GM21381 (cell line): ENCODE measurements around the gene MAN1B1.

ENCODE experiments used
- ATAC-seq: cut with Tn5 transposase; IDR thresholded peaks from one replicate; pipeline ENCODE4 v1.9.1; 2021; ENCODE audit warnings: mild to moderate bottlenecking, moderate library complexity; ENCODE audit not compliant: unreplicated experiment

The MAN1B1 gene

DNA sequence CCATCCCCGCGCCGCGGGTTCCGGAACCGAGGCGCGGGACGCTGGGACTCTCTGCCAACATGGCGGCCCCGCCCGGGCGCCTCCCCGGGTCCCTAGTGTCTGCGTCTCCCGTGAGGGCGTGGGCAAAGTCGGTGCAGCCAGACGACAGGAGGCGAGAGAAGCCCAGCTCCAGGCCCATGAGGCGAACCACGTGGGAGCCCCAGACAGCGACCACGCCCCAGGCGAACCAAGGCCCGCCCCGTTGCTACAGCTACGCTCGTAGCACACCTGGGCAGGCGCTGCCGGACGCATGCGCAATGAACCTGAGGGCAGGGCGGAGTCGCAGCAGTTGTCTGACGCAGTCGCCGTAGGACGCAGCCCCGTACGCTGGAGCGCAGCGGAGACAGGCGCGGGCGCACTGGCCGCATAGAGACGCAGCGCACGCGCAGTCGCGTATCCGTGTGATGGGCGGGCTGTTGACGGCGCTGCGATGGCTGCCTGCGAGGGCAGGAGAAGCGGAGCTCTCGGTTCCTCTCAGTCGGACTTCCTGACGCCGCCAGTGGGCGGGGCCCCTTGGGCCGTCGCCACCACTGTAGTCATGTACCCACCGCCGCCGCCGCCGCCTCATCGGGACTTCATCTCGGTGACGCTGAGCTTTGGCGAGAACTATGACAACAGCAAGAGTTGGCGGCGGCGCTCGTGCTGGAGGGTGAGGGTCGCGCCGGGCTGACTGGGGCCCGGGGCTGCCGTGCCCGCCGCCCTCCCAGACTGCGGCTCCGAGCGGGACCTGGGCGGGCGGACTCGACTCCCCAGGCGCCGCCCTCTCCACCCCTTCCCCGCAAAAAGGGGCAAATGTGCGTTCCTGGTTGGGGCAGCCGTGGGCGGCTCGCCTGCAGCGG, at the start of gene MAN1B1:
Gene MAN1B1, plus strand, starts transcription at position 455 of the 878 bp plus-strand sequence. Its CDS starts 15 bp downstream, at position 470.
- ATAC-seq = peak; percentile 78

DNA sequence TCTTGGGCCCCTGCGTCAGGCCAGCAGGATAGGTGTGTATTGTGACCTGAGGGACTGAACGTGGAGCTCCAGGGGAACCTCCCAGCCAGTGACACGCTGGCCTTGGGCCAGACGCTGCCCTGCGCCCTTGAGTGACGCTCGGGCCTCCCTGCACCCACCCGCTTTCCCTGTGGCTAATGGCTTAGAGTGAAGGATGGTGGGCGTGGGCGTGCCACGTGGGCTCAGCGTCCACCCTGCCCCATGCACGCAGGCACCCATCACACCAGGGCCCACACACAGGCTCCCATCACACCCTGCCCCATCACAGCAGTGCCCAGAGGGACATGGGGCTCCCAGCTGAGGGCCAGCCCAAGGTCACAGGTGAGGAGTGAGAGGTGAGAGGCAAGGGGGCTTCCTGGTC, 49.8 kb upstream of the MAN1B1 start:
- ATAC-seq = no peak

DNA sequence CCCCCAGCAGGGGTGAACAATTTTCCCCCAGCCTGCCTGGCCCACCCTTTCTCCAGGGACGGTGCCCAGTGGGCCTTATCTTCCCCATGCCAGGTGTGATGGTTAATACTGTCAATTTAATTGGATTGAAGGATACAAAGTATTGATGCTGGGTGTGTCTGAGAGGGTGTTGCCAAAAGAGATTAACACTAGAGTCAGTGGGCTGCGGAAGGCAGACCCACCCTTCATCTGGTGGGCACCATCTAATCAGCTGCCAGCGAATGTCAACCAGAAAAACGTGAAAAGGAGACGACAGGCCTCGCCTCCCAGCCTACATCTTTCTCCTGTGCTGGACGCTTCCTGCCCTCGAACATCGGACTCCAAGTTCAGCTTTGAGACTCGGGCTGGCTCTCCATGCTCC, 49.3 kb upstream of the MAN1B1 start:
- ATAC-seq = no peak

DNA sequence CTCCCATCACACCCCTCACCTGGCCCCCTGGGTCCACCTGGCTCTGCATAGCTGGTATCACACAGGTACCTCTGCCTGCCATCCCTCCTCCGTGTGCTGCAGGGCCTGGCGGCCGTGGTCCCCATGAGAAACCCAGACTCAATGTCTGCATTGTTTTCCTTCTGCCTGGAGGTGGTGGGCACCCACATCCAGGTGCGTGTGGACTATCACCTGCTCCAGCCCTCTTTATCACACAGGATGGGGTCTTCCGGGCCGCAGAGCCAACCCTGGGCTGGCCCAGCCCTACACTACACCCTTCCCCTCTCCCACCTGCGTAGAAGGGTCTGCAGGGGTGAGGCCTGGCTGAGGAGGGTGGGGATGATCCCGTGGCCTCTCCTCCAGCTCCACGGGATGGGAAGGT, 47.9 kb upstream of the MAN1B1 start:
- no peak for ATAC-seq

DNA sequence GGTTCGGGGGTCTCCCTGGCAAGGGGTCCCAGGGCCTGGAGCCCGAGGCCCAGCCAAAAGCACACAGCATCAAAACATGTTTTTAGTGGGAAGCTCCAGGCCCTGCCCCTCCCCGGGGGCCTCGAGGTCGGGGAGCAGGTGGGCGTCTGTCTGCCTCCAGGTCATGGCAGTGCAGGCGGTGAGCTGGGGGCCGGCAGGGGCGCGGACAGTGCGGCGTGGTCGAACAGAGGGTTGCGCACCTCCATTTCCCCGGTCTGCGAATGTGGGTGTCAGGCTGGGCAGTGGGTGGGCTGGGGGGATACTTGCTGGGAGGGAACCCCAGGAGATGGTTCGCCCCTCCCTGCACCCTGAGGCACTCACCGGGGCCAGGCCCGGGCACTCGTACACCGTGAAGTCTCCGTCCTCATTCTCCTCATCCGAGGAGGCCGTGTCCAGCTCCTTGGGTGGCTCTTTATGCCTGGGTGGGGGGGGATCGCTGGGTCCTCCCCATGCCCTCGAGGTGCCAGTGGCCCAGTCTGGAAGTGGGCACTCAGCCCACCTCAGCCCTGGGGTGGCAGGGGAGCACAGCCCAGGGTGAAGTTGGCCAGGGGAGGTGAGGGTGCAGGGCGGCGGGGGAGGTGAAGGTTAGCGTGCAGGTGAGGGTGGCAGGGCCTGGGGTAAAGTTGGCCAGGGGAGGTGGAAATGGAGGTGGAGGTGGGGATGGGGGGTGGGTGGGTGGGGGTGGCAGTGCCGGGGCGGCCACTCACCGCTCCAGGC, 47.0 kb upstream of the MAN1B1 start:
- ATAC-seq = no peak

DNA sequence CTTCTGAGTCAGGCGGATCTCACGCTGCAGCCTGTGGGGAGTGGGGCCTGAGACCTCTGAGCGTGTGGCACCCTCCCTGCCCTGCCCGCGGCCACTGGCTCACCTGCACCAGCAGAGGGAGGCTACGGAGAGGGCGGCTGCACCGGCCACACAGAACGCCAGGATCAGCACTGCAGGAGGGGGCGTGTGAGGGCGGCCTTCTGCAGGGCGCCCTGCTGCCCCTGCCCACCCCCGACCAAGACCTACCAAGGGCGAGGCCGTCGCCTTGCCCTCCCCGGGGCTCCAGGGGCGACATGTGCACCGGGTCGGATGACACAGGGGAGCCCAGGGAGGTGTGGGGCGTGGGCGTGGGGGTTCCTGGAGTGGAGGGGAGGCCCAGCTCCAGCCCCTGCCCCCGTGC, 46.2 kb upstream of the MAN1B1 start:
- ATAC-seq = no peak

DNA sequence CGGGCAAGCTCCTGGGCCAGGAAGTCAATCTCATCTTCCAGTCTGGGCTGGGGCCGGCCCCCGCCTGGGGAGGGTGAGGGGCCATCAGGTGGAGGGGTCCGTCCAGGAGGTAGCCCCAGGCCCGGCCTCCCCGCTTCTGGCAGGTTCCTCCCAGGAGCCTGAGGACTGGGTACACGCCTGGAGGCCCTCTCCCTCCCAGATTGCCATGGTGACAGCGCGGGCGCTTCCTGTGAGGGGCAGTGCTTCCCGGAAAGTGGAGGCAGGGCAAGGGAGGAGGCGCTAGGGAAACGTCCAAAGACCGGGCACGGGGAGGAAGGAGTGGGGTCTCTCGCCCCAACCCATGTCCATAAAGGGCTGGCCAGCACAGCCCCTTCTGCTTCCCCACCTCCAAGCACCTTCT, 45.7 kb upstream of the MAN1B1 start:
- ATAC-seq = no peak

DNA sequence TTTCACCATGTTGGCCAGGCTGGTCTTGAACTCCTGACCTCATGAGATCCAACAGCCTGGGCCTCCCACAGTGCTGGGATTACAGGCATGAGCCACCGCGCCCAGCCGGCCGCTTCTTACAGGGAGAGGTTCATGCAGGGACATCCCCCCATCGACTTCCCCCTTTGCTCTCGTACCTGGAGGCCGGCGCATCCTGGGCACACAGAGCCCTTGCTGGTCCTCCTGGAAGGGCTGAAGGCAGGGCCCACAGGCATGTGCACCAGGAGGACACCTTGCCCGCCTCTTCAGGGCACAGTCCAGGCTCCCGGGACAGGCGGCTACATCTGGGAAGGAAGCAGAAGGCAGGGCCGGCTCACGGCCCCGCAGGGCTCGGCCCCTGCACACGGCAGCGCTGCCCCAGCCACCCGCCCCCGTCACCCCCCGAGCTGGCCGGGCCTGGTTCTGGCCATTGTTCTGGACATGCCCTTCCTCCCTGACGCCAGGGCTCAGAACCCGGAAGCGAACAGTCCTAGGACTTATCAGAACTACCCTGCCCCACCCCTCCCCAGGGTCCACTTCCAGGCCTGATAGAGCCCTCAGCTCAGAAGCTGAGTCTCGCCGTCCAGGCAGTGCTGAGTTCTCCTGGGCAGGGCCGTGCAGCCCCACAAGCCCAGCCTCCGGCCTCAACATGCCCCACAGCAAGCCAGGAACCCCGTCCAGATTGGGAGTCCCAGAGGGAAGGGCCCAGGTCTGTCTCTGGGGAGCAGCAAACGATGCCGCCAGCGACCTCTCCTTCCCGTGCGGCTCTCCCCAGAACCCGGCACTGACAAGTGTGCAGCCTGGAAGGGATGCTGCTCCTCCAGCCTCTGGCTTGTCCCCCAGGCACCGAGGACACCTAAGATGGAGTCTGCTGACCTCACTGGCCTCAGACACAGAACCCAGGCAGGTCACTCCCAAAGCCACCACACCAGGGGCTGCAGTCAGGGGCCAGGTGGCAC, 43.7 kb upstream of the MAN1B1 start:
- no peak for ATAC-seq

DNA sequence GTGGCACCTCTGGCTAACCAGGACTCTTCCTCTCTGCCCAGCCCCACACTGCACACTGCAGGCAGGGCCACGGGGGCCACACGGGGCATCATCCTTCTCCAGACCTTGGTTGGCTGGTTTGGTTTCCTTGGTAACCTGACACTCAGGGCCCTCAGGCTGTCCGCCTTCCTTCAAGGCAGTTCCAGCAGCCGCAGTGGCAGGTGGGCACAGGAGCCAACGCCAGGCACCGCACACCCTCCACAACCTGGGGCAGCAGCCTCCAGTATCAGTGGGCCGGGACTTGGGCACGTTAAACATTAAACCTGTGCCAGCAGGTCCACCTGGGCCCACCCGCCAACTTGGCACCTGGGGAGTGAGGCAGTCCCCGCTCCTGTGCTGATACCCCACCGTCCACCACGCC, 42.7 kb upstream of the MAN1B1 start:
- no peak for ATAC-seq

DNA sequence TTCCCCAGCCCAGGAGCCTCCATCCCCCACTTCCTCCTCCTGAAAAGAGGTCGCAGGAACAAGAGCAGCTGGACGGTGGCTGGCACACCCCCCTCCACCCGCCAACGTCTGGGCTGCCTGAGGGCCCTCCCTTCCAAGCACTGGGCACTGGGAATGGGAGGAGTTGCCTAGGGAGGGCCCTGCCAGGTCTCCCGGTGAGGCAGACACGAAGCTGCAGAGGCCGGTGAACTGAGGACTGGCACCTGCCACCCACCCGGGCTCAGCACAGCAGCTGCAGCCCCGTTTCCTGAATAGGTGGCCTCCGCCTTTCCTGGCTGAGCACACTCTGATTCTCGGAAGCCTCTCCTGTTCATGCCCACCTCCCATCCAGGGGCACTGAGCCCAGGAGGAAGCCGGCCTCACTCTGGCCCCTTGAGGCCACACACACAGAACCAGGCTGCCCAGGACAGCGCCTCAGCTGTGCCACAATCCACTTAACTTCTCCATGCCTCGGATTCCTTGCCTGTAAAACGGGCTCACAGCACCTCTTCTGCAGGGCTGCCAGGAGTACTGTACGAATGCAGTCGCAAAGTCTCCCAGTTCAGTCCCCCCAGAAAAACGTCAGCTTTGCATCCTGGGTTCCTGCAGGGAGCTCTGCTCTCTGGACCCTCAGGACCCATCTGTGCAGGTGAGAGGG, 42.1 kb upstream of the MAN1B1 start:
- no peak for ATAC-seq

DNA sequence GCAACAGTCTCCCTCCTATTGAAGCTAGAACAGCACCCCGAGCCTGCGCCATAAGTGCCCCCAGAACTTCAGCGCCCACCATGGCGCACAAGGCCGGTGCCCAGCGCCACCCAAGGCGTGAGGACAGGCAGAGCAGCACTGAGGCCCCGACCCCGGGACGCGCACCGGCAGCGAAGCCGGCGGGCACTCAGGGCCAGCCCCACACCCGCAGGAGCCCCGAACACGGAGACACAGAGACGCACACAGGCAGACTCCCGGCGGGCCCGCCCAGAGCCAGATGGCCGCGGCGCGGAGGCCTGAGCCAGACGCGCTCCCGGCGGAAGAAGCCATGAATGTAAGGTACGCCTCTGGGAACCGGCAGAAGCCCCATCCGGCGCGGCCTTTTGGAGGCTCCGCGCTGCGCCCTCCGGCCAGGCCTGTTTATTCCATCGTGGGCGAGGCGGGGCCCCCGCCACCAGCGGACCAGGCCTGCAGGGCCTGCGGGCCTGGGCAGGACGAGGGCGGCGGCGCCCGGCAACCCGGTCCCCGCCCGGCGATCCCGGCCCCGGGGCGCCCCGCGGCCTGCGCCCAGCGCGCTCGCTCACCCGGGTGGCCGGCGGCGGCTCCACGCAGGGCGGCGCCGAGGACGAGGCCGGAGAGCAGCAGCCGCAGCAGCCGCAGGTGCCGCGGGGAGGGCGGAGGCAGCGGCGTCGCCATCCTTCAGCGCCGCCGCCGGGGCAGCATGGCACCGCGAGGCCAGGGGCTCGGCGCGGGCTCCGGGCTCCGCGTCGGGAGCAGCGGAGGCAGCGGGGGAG, 41.3 kb upstream of the MAN1B1 start:
- ATAC-seq = no peak

DNA sequence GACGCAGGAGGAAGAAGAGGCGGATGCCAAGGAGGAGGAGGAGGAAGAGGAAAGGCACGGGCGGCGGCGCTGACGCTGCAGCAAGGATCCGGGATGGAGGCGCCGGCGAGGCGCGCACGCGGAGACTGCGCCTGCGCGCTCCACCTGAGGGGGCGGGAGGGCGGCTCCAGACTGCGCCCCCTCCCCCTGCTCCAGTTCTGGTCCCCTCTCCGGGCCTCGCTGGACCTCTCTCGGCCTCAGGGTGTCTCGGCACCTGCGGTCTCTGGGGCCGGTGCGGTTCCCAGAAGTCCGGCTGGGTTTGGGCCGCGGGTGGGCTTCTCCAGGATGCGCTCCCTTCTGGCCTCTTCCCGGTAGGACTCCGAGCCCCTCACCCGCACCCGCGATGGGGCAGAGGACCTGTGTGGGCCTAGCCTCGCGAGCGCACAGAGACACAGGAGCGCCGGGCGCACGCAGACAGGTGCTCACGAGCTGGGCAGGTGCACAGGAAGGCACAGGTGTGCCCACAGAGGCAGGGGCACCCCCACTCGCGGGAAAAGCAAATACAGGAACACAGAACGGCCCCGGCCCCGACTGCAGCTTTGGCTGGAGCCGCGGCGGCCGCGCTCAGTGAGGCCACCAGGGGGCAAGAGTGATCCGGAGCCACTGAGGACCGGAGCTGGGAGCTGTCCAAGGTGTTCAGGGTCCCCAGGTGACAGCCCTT, 40.5 kb upstream of the MAN1B1 start, which contains the start of gene NPDC1:
Gene NPDC1, minus strand, starts transcription at position 90 of the 700 bp plus-strand sequence. CDS start 188 bp downstream, outside the sequence.
- no peak for ATAC-seq

DNA sequence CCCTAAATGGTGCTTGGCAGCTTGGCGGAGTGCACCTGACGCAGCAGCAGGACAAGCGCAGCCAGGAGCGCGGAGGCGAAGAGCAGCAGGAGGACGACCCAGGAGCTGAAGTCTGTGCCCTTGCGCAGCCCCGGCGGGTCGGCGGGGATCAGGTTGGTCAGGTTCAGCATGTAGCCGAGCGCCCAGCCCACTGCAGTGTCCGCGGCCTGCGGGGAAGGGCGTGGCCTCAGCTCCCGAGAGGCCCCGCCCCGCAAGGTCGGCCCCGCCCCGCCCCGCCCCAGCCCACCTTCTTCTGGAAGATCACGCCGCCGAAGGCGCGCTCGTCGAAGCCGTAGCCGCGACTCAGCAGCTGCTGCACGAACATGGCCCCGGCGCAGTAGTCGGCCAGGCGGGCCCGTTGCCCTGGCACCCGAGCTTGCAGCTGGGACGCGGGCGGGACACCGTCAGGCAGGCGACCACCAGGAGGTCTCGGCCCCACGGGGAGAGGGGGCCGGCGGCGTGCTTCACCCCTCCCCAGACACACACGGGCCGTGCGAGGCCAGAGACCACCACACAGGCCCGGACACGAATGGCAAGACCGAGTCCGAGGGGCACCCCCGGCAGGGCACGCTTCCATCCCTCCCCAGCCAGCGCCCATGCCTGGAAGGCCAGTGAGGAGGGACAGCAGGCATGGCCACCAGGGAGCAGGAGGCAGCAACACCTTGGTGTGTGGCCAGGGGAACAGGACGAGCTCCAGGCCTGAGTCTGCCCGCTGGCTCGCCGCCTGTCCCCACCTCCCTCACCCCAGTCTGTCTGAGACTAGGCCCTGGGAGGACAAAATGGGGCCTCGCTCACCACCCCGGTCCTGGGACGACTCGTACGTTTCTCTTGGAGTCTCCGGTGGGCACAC, 37.9 kb upstream of the MAN1B1 start:
- ATAC-seq = no peak

DNA sequence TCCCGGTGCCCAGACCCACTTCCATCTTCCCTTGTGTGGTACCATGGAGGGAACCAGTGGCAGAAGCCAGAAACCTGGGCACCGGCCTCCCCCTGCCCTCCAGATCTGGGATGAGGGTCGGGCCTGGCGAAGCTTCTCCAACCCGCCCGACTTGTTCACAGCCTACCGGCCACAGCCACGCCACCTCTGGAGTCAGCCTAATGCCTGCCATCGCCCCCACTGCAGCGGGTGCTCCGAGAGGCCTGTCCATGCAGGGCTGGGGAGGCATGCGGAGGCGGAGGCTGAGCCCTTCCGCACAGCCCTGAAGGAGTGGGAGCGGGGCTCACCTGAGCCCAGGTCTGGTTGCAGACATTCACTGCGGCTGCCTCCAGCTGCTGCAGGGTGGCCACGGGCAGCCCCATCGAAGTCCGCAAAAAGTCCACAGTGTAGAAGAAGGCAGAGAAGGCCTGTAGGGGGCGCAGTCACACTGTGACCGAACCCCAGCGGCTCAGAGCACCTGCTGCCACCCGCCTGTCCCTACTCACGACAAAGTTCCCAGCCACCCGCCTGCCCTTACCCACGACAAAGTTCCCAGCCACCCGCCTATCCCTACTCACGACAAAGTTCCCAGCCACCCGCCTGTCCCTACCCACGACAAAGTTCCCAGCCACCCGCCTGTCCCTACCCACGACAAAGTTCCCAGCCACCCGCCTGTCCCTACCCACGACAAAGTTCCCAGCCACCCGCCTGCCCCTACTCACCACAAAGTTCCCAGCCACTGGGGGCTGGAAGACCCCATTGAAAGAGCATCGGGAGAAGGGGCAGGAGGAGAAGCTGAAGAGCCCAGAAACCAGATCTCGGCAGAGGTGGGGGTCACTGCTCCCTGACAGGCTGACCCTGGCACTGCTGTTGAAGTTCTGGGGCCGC, 37.0 kb upstream of the MAN1B1 start:
- no peak for ATAC-seq

DNA sequence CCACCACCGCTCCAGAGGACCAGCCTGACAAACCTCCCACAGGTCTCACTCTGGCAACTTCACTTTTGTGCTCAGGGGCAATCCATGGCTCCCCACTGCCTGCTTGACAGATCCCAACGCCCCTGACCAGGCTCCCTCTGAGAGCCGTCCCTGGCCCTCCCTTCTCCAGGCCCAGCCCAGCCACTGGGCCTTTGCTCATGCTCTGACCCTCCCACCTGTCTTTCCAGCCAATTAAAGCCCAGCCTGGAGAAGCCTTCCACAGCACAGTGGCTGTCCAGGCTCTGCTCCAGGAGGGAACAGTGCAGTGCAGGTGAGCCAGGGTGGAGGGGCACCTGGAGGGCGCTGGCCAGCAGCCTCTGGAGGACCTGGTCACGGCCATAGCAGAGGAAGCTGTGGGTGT, 36.2 kb upstream of the MAN1B1 start:
- no peak for ATAC-seq

DNA sequence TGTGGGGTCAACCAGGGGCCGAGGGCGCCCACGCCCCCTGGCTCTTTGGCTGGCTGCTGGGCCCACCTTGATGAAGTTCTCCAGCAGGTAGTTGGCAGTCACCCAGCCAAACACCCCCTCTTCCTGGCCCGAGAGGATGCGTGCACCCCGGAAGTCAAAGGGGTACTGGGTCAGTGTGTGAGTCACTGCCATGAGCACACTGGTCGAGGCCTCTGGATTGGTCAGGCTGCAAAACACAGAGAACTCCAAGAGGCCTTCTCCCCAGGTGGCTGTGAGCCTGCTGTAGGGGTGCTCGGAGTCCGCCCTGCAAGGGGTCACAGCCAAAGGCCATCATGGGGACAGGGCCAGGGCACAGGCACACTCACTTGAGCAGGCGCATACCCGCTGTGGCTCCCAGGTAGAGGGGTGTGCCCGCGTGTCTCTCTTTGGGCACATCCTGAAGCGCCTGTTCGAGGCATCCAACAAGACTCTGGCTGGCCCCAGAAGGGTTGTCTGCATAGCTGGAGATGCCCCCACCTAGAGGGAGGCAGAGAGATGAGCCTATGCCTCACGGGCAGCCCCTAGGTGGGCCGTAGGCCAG, 35.5 kb upstream of the MAN1B1 start:
- ATAC-seq = no peak

DNA sequence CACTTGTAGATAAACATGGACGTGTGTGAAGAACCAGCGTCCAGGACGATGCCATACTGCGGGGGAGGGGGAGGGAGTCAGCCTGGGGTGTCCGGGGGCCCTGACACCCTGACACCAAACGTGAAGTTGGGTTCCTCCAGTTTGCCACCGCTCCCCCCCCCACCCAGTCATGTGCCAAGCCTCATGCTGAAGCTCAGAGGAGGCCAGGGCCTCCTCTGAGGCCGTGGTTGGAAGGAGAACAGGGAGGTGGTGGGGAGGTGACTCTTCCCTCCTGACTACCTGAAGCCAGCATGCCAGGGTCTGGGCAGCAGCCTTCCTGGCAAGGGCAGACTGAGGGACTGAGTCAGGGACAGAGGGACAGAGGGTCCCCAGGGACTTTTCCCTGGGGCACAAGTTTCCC, 34.5 kb upstream of the MAN1B1 start:
- no peak for ATAC-seq
